SIG-M5 treated with dmso at 0.1 percent for 504 hours (cell line): ENCODE data around the gene PDSS1.

Experiments used
- DNase-seq: peaks from one replicate; lab custom pipeline; 2025; ENCODE audit not compliant: unreplicated experiment; lab: John Stamatoyannopoulos, UW

The PDSS1 gene

GRCh38 chr10:26698909-26699308, 1.4 kb downstream of the PDSS1 start:
- DNase-seq: no peak

DNA sequence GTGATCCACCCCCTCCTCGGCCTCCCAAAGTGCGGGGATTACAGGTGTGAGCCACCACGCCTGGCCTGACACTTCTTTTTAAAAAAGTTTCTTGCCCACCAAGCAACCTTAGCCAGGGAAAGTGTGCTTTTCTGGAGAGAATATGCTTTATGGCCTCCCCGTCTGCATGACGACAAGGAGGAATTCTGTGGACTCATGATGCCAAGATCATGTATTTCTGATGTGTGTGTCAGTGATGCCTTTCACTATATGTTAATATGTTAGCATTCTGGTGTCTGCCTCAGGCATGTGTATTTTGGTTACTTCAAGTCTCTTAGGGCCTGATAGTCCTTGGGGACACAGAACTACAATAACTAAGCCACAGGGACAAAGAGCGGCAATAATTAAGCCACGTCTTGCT, 2.1 kb downstream of the PDSS1 start:
- no peak for DNase-seq

GRCh38 chr10:26700884-26701630, 3.6 kb downstream of the PDSS1 start:
- no peak for DNase-seq

DNA sequence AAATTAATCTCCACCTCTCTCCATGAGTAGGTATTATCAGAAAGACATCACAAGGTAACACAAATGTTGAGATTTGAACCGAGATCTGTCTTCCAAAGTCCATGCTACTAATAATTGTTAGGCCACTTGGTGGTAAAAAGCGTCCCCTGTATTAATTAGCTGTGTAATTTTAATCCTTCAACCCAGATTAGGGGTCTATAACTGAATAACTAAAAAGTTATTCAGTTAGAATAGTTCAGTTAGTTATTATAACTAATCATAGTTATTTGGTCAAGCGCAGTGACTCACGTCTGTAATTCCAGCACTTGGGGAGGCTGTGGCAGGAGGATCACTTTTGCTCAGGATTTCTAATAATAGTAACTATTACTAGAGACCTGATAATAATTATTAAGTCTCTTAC, 5.6 kb downstream of the PDSS1 start:
- DNase-seq: no peak

- no peak for DNase-seq
These were observed 6.5 kb downstream of the PDSS1 start for GRCh38 chr10:26703974-26704373.

DNA sequence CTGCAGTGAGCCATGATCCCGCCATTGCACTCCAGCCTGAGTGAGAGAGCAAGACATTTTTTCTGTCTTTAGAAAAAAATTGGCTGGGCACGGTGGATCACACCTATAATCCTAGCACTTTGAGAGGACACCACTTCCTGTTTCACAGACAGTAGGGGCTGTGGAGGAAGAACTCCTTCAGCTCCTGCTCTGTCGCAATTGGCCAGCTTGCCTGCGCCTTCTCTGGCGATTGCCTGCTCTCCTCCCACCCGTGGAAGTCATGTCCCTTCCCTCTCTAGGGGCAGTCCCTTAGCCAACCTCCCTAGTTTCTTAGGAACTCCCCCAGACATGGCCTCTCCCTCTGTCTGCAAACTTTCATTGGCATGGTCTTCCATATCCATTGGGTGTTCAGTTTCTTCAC, 8.7 kb downstream of the PDSS1 start:
- DNase-seq: peak; percentile 55

- no peak for DNase-seq
These were observed 9.4 kb downstream of the PDSS1 start for GRCh38 chr10:26706936-26707335.

DNA sequence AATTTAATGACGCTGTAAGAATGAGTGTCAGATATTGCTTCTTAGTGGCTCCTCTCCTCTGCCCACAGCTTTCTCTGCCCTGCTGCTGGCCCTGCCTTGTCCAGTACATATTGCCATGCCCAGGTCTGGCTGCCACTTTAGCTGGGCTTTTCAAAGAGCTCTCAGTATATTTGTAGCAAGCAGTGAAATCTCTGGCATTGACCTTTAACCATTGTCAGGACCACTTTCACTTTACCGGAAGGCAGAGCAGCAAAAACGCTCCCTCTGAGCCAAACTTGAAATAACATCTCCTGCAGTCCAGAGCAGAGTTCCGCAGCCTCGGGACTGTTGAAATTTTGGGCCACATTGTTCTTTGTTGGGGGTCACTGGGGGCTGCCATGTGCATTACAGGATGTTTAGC, 13.8 kb downstream of the PDSS1 start:
- DNase-seq: no peak

- no peak for DNase-seq
These were observed 17.1 kb downstream of the PDSS1 start for GRCh38 chr10:26714415-26715136.

- no peak for DNase-seq
These were observed 17.6 kb downstream of the PDSS1 start for GRCh38 chr10:26715137-26715487.

- no peak for DNase-seq
These were observed 20.0 kb downstream of the PDSS1 start for GRCh38 chr10:26717476-26717875.

GRCh38 chr10:26721561-26721960, 24.1 kb downstream of the PDSS1 start:
- no peak for DNase-seq

GRCh38 chr10:26723016-26723415, 25.5 kb downstream of the PDSS1 start:
- no peak for DNase-seq

- DNase-seq: peak; percentile 52
These were observed 28.6 kb downstream of the PDSS1 start for GRCh38 chr10:26725837-26726727.

GRCh38 chr10:26727005-26727404, 29.5 kb downstream of the PDSS1 start:
- DNase-seq: no peak

- no peak for DNase-seq
These were observed 31.5 kb downstream of the PDSS1 start for GRCh38 chr10:26728957-26729356.

DNA sequence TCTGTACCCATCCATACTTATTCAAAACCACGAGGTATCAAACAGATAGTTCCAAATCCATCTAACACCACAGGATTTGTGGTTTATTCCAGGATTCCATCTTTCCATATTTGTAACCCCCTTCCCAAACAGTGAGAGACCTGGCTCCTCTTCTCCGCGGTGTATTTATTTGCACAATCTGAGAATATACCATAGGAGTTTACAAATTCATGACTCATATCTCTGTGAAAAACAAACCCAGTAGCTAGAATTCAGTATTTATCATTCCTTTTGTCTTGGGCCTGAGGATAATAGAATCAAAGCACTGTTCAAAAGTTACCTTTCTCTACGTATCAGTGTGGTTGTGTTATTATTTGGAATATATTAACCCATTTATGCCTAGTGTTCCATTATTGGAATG, 31.9 kb downstream of the PDSS1 start:
- DNase-seq: no peak

GRCh38 chr10:26730552-26730951, 33.1 kb downstream of the PDSS1 start:
- no peak for DNase-seq

DNA sequence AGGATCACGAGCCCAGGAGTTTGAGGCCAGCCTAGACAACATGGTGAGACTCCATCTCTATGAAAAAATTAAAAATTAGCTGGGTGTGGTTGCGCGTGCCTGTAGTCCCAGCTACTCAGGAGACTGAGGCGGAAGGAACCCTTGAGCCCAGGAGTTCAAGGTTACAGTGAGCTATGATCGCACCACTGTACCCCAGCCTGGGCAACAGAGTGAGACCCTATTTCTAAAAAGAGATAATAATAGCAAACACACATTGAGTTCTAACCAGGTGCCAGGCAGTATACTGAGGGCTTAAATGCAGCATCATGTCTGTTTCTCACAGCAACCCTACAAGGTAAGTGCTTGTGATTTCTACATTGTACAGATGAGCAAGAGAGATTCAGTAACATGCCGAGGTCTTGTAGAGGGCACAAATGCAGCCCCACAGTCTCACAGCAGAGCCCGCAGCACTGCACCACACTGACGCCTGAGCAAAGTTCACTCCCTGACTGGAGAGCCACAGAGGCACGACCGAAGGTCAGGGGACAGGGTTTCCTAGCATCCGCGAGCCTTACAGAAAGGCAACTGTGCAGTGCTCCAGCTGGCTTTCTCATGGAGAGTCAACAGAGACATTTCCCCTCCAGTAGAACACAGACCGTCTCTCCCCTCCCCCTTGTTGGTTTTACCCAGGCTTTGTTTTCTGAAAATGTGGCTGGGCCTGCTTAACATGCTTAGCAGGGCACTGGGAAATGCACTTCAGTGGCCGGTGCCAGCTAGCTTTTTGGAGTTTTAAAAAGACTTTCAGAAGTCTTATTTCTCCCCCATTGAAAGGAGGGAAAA, 36.5 kb downstream of the PDSS1 start:
- DNase-seq: peak; percentile 31

- DNase-seq: no peak
These were observed 37.9 kb downstream of the PDSS1 start for GRCh38 chr10:26735435-26735834.

- DNase-seq: peak; percentile 18
These were observed 40.2 kb downstream of the PDSS1 start for GRCh38 chr10:26737730-26738129.
